HG03378 (cell line): ENCODE measurements around the gene COL23A1.

Source experiments
- ATAC-seq: cut with Tn5 transposase; IDR thresholded peaks from one replicate; pipeline ENCODE4 v1.9.1; 2021; ENCODE audit warnings: mild to moderate bottlenecking, moderate library complexity; ENCODE audit not compliant: unreplicated experiment

The COL23A1 gene

GRCh38 chr5:178366998-178367735 lies 223.0 kb downstream of the COL23A1 start:
- ATAC-seq = no peak

- ATAC-seq = no peak
Measured at GRCh38 chr5:178365501-178366440, 224.4 kb downstream of the COL23A1 start.

- no peak for ATAC-seq
Measured at GRCh38 chr5:178364326-178364675, 225.9 kb downstream of the COL23A1 start.

- ATAC-seq = no peak
Measured at GRCh38 chr5:178363501-178364325, 226.5 kb downstream of the COL23A1 start.

GRCh38 chr5:178361657-178362445 lies 228.3 kb downstream of the COL23A1 start:
- no peak for ATAC-seq

- no peak for ATAC-seq
Measured at GRCh38 chr5:178360926-178361235, 229.3 kb downstream of the COL23A1 start.

GRCh38 chr5:178360222-178360925 lies 229.8 kb downstream of the COL23A1 start:
- no peak for ATAC-seq

GRCh38 chr5:178359738-178360137 lies 230.5 kb downstream of the COL23A1 start:
- ATAC-seq = no peak

GRCh38 chr5:178357678-178358077 lies 232.5 kb downstream of the COL23A1 start:
- no peak for ATAC-seq

- no peak for ATAC-seq
Measured at GRCh38 chr5:178357121-178357521, 233.1 kb downstream of the COL23A1 start.

- ATAC-seq = no peak
Measured at GRCh38 chr5:178356431-178356872, 233.7 kb downstream of the COL23A1 start.

GRCh38 chr5:178355671-178356070 lies 234.5 kb downstream of the COL23A1 start:
- ATAC-seq = no peak

GRCh38 chr5:178353461-178353860 lies 236.7 kb downstream of the COL23A1 start:
- ATAC-seq = no peak

- ATAC-seq = no peak
Measured at GRCh38 chr5:178352035-178352349, 238.2 kb downstream of the COL23A1 start.

- ATAC-seq = no peak
Measured at GRCh38 chr5:178351221-178352034, 238.8 kb downstream of the COL23A1 start.

- no peak for ATAC-seq
Measured at GRCh38 chr5:178350361-178351220, 239.6 kb downstream of the COL23A1 start.

- ATAC-seq = no peak
Measured at GRCh38 chr5:178349625-178350353, 240.4 kb downstream of the COL23A1 start.
